NCI-H1048 (cell line): ENCODE measurements around the gene COL1A1.

Experiments
- DNase-seq: peaks from one replicate; lab custom pipeline; 2025; lab: John Stamatoyannopoulos, UW

Gene COL1A1

GRCh38 chr17:50186661-50187393 is 14.6 kb downstream of the COL1A1 start:
- DNase-seq: no peak

- no peak for DNase-seq
These were observed 15.6 kb downstream of the COL1A1 start for GRCh38 chr17:50185631-50186471.

GRCh38 chr17:50184611-50185398 is 16.6 kb downstream of the COL1A1 start:
- no peak for DNase-seq

- no peak for DNase-seq
These were observed 17.4 kb downstream of the COL1A1 start for GRCh38 chr17:50184064-50184463.

GRCh38 chr17:50183421-50183994 is 17.9 kb downstream of the COL1A1 start:
- DNase-seq: no peak

- no peak for DNase-seq
These were observed 18.5 kb downstream of the COL1A1 start for GRCh38 chr17:50182783-50183420.

- DNase-seq: no peak
These were observed 19.6 kb downstream of the COL1A1 start for GRCh38 chr17:50181591-50182560.

GRCh38 chr17:50181144-50181543 is 20.3 kb downstream of the COL1A1 start:
- no peak for DNase-seq

GRCh38 chr17:50180620-50181019 is 20.8 kb downstream of the COL1A1 start:
- DNase-seq: no peak

- DNase-seq: no peak
These were observed 21.3 kb downstream of the COL1A1 start for GRCh38 chr17:50180111-50180510.

- no peak for DNase-seq
These were observed 23.2 kb downstream of the COL1A1 start for GRCh38 chr17:50177983-50178834.

- no peak for DNase-seq
These were observed 24.0 kb downstream of the COL1A1 start for GRCh38 chr17:50177476-50177875.

- DNase-seq: no peak
These were observed 24.7 kb downstream of the COL1A1 start for GRCh38 chr17:50176559-50177357.

GRCh38 chr17:50175035-50175807 is 26.2 kb downstream of the COL1A1 start:
- DNase-seq: no peak

GRCh38 chr17:50174444-50174843 is 27.0 kb downstream of the COL1A1 start:
- DNase-seq: no peak

- DNase-seq: no peak
These were observed 28.0 kb downstream of the COL1A1 start for GRCh38 chr17:50173335-50173941.

- no peak for DNase-seq
These were observed 28.5 kb downstream of the COL1A1 start for GRCh38 chr17:50172936-50173334.
